Adrenal gland (tissue), 12 donors: Measurements from ENCODE around the gene IL1RAP. TPM values are rescaled to one million over a fixed set of nuclear protein-coding genes. Genes with fewer than 3 reads are reported as not detected.

Source experiments
- DNase-seq, 7 donors: peaks; one replicate each; pipeline ENCODE4 v3.0.0-alpha.2; 2019 to 2020
- H3K27ac ChIP-seq, 5 donors: fragments of 200-600 bp; sonication (generic) in 4 of 5; 1 replicate in 3 of 5; 2 replicates in 2 of 5; pipeline versions ENCODE4 v1.5.1 to v1.8.0; 2016 to 2020; ENCODE audit warnings: mild to moderate bottlenecking in 1 of 5
- H3K27me3 ChIP-seq: fragments of 200-600 bp; 2 replicates; pipeline ENCODE4 v1.8.0; 2021
- H3K36me3 ChIP-seq, 2 donors: fragments of 200-600 bp; replicated peaks in 1 of 2; 1 replicate in 1 of 2; 2 replicates in 1 of 2; pipeline versions ENCODE4 v1.5.1 to v1.8.0; 2018 to 2022
- H3K4me1 ChIP-seq, 2 donors: fragments of 200-600 bp; replicated peaks in 1 of 2; 1 replicate in 1 of 2; 2 replicates in 1 of 2; pipeline versions ENCODE4 v1.5.1 to v1.8.0; 2018 to 2021
- H3K4me3 ChIP-seq, 4 donors: fragments of 200-600 bp; sonication (generic) in 3 of 4; one replicate each; pipeline ENCODE4 v1.5.1; 2016 to 2018
- H3K9me3 ChIP-seq, 3 donors: fragments of 200-600 bp; sonication (generic) in 1 of 3; replicated peaks in 1 of 3; 1 replicate in 2 of 3; 2 replicates in 1 of 3; pipeline versions ENCODE4 v1.5.1 to v1.8.0; 2016 to 2021
- CTCF ChIP-seq, 6 experiments: fragments of 450-650 bp in 4 of 6; fragments of 200-600 bp in 2 of 6; sonication (generic) in 1 of 6; IDR thresholded peaks; 1 replicate in 5 of 6; 2 replicates in 1 of 6; pipeline versions ENCODE4 v1.5.1 to v1.8.0; 2016 to 2021; ENCODE audit warnings: antibody characterized with exemption in 6 of 6, mild to moderate bottlenecking in 2 of 6, moderate library complexity in 1 of 6
- POLR2A ChIP-seq, 2 donors: fragments of 450-650 bp; IDR thresholded peaks; one replicate each; pipeline ENCODE4 v1.6.1; 2017; ENCODE audit warnings: antibody characterized with exemption in 2 of 2, mild to moderate bottlenecking in 2 of 2, moderate library complexity in 1 of 2
- WGBS, 4 donors: extraction: QIAGEN DNeasy Blood & Tissue Kit in 2 of 4; methylation state at CpG; one replicate each; pipeline versions ENCODE4 v1.1.5 to v1.1.7; 2013 to 2017; 5-methylcytosine and 5-hydroxymethylcytosine counted together
- intact Hi-C, 2 donors: fragments of 100-400 bp; cut with DNase I; formaldehyde crosslinking; loops; one replicate each; pipeline versions ENCODE4 v1.14.1 to v1.15.0; 2022 to 2023
- polyA plus RNA-seq, 3 donors: library from polyadenylated mRNA; stranded (reverse); fragments of 200-250 nt in 2 of 3; fragments of 350-450 nt in 1 of 3; fragmentation: Illumina TruSeq in 1 of 3; extraction: RNeasy Lipid Tissue Mini Kit (QIAGEN cat#74804) in 1 of 3; gene quantifications; one replicate each; pipeline ENCODE4 v1.2.3, GENCODE V29; 2013 to 2014
- total RNA-seq, 9 donors: library from RNA; depleted of rRNA in 4 of 9; stranded (reverse); fragments of >200 nt in 4 of 9; fragments of 120-200 nt in 1 of 9; fragmentation: NEBNext Ultra II Directional in 1 of 9; extraction: Animal tissue kit (Norgen Biotek cat#: 25700) in 1 of 9; gene quantifications; one replicate each; pipeline versions ENCODE4 v1.1.0 to v1.2.4, GENCODE V29; 2013 to 2023
- donor health status: healthy with polysubstance abuse.
- donor health status: Bipolar disorder and iron deficiency.
- donor health status: DM: yes; HTN: yes; CAD: no.
- donor health status: DM: no; HTN: no; CAD: no.
- donor health status: DM: no; HTN: no; CAD: no.
- donor health status: DM: yes; HTN: yes; CAD: no.

Gene IL1RAP
- total and polyA plus RNA-seq, 12 donors = 0.97 to 17.1 (median 6.7) TPM

- H3K4me1 ChIP-seq = peaks cover 0 to 8% of the 10 kb centered on the region in 2 donors
Measured at GRCh38 chr3:190699776-190700175, 185.9 kb downstream of the IL1RAP start.

GRCh38 chr3:190701096-190701532, 187.2 kb downstream of the IL1RAP start:
- 15 to 22% (median 19%) methylated on average over 4 of the region's 4 CpGs for WGBS, 4 donors
- Histone ChIP-seq H3K4me3 (no peak overlapping the region), H3K36me3 (no peaks in the 10 kb centered on the region), H3K27me3 (no peaks in the 10 kb centered on the region), H3K9me3 (no peaks in the 10 kb centered on the region), H3K27ac (no peak overlapping the region), H3K4me1 (peaks cover 0 to 8% of the 10 kb centered on the region in 2 donors)
- intact Hi-C loops = no loop called here
- TF ChIP-seq POLR2A (IDR thresholded peaks at IDR 0.05) = no peak
- TF ChIP-seq CTCF (IDR thresholded peaks at IDR 0.05) = peak; percentile 26 to 52 (median 45)
- peak; percentile 24 to 55 (median 45) for DNase-seq

More at GRCh38 chr3:190699776-190700175, 185.9 kb downstream of the IL1RAP start:
- Histone ChIP-seq H3K36me3 (no peaks in the 10 kb centered on the region), H3K27ac (no peak overlapping the region), H3K9me3 (no peaks in the 10 kb centered on the region), H3K27me3 (no peaks in the 10 kb centered on the region), H3K4me3 (no peak overlapping the region)
- intact Hi-C loops = loop anchor here in 1 of 2 donors (5.0 kb wide), 1 partner anchor 187 kb away; the partner anchor contains the start of gene IL1RAP
- TF ChIP-seq CTCF (IDR thresholded peaks at IDR 0.05) (no peak), POLR2A (IDR thresholded peaks at IDR 0.05) (no peak)
- no peak for DNase-seq
- WGBS, 4 donors = 53 to 81% (median 73%) methylated on average over 2 of the region's 2 CpGs

GRCh38 chr3:190706582-190706981, 192.7 kb downstream of the IL1RAP start:
- no peak for DNase-seq
- Histone ChIP-seq H3K4me3 (no peak overlapping the region), H3K9me3 (no peaks in the 10 kb centered on the region), H3K27me3 (no peaks in the 10 kb centered on the region), H3K36me3 (no peaks in the 10 kb centered on the region), H3K27ac (no peak overlapping the region), H3K4me1 (no peaks in the 10 kb centered on the region)
- WGBS, 4 donors = 64 to 74% (median 69%) methylated on average over 3 of the region's 3 CpGs
- TF ChIP-seq POLR2A (IDR thresholded peaks at IDR 0.05) (no peak), CTCF (IDR thresholded peaks at IDR 0.05) (no peak)
- intact Hi-C loops = no loop called here

Other genes with a start within 250 kb of the IL1RAP start
- 100 to 1,000 TPM in 1 of 9 donors, 10 to 100 TPM in 8; 15.6 to 155 (median 64.6) TPM for gene CLDN1, start 191.6 kb upstream of the IL1RAP start, total RNA-seq
- gene CLDN1, start 191.6 kb upstream of the IL1RAP start, polyA plus RNA-seq = 10 to 100 TPM; 28.2 to 53.4 (median 39.3) TPM
- gene CLDN16, start 125.9 kb upstream of the IL1RAP start, total RNA-seq = 1 to 10 TPM in 4 of 9 donors, under 1 TPM in 5; 0.49 to 2.9 (median 0.84) TPM
- gene CLDN16, start 125.9 kb upstream of the IL1RAP start, polyA plus RNA-seq = under 1 TPM; 0.20 to 0.72 (median 0.33) TPM
- not detected for gene TMEM207, start 64.2 kb upstream of the IL1RAP start, total RNA-seq
- gene TMEM207, start 64.2 kb upstream of the IL1RAP start, polyA plus RNA-seq = not detected